AG04449 (cell line): ENCODE results near the gene UBE2J2.

Experiments used
- CTCF ChIA-PET: fragments of 350-600 bp; formaldehyde crosslinking; extraction: SDS; loops from one replicate; lab custom pipeline; 2021; ENCODE audit warnings: antibody characterized with exemption; lab: Yijun Ruan, JAX
- POLR2A ChIA-PET: fragments of 400-600, 350-600 bp; formaldehyde crosslinking; extraction: SDS; loops from one replicate; lab custom pipeline; 2020; ENCODE audit warnings: antibody characterized with exemption, inconsistent platforms; lab: Yijun Ruan, JAX
- DNase-seq: peaks from one replicate; pipeline ENCODE4 v3.0.0-alpha.2; 2010; ENCODE audit warnings: low read depth, low spot score
- H3K4me3 ChIP-seq: 2 replicates; pipeline ENCODE4 v1.5.1; 2011; ENCODE audit warnings: low read depth, mild to moderate bottlenecking, control low read depth, low read length
- TF ChIP-seq, protein P1 (sequence below): IDR thresholded peaks from one replicate; pipeline ENCODE4 v1.5.1; 2011; ENCODE audit warnings: mild to moderate bottlenecking, moderate library complexity, low read length, control low read depth, inconsistent platforms; ENCODE audit not compliant: insufficient read depth; ENCODE audit errors: missing control alignments

The UBE2J2 gene

GRCh38 chr1:1273512-1274298 lies at the start of gene UBE2J2:
TSS of gene UBE2J2 (minus strand) at chr1:1273854. CDS start at chr1:1267992, 5,862 bp downstream.
- H3K4me3 ChIP-seq = peak within 1 kb of the TSS; percentile 83
- peak; percentile 47 for DNase-seq
- ChIA-PET CTCF (interaction anchor here (1.3 to 2.2 kb wide), 5 partner anchors 9 to 210 kb away, joined by 3 to 12 read pairs (median 4); no protein-coding TSS in a partner anchor), POLR2A (interaction anchor here (0.5 to 1.4 kb wide), 2 partner anchors 9 to 319 kb away, joined by 3 to 10 read pairs; no protein-coding TSS in a partner anchor)
- TF ChIP-seq, protein P1, sequence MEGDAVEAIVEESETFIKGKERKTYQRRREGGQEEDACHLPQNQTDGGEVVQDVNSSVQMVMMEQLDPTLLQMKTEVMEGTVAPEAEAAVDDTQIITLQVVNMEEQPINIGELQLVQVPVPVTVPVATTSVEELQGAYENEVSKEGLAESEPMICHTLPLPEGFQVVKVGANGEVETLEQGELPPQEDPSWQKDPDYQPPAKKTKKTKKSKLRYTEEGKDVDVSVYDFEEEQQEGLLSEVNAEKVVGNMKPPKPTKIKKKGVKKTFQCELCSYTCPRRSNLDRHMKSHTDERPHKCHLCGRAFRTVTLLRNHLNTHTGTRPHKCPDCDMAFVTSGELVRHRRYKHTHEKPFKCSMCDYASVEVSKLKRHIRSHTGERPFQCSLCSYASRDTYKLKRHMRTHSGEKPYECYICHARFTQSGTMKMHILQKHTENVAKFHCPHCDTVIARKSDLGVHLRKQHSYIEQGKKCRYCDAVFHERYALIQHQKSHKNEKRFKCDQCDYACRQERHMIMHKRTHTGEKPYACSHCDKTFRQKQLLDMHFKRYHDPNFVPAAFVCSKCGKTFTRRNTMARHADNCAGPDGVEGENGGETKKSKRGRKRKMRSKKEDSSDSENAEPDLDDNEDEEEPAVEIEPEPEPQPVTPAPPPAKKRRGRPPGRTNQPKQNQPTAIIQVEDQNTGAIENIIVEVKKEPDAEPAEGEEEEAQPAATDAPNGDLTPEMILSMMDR = peak; percentile 11

DNA sequence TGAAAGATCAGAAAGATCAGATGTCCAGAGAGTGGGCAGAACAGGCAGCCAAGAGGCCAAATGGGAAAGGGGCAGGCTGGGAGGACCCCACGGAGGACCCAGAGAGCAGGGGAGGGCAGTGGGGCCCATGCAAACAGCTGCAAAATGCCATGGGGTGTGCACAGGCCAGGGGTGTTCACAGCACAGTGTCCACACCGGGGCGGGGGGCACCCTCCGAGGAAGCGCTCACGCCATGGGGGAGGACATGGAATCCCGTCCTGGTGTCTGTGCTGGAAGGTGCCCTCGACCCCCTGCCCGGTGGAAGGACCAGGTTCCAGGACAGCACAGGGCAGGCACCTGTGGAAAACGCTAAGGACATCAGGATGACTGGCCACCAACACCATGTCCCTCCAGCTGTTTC lies 49.3 kb upstream of the UBE2J2 start:
- TF ChIP-seq, protein P1 = no peak
- CTCF ChIA-PET = interaction anchor here (0.7 kb wide), 1 partner anchor 17 kb away, joined by 3 read pairs; no protein-coding TSS in a partner anchor
- peak overlapping the region; percentile 15; the same call in 1 of the 2 replicates for H3K4me3 ChIP-seq
- no peak for DNase-seq
- POLR2A ChIA-PET = no interaction called here

DNA sequence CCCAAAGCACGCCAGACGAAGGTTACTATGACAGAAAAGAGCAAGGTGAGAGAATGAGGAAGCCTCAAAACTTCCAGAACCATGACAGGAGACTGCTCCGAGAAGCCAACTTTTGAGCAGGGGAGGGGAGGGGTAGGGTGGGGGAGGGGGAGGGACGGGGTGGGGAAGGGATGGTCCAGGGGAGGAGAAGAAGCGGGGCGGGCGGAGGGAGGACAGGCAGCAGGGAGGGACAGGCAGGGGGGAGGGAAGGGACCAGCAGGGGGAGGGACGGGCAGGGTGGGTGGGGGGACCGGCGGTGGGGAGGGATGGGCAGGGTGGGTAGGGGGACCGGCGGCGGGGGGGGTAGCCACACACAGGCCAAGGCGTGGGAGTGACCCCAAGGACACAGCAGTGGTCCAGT lies 48.8 kb upstream of the UBE2J2 start:
- POLR2A ChIA-PET = no interaction called here
- TF ChIP-seq, protein P1 = no peak
- H3K4me3 ChIP-seq = no peak overlapping the region
- no peak for DNase-seq
- CTCF ChIA-PET = no interaction called here

DNA sequence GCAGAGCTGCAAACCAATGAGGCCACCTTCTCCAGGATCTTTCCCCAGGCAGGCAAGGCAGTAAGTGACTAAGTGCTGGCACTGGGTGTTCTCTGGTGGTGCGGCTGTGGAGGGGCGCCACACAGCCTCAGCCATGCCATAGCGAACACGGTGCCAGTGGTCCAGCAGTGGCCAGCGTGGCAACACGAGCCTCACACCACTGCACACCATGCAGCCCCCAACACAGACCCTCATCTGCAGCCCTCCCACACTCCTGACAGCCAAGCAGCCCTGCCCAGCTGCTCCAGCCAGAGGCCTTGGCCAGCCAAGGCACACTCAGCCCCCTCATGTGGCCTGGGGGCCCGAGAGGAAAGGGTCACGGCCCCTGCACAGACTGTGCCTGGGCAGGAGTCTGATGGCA lies 47.8 kb upstream of the UBE2J2 start:
- TF ChIP-seq, protein P1 = no peak
- CTCF ChIA-PET = no interaction called here
- DNase-seq = no peak
- POLR2A ChIA-PET = no interaction called here
- no peak overlapping the region for H3K4me3 ChIP-seq

- CTCF ChIA-PET = no interaction called here
Measured at GRCh38 chr1:1320666-1321448, 47.2 kb upstream of the UBE2J2 start.

More at GRCh38 chr1:1320666-1321448, 47.2 kb upstream of the UBE2J2 start:
- H3K4me3 ChIP-seq = no peak overlapping the region
- DNase-seq = no peak
- TF ChIP-seq, protein P1 = no peak
- POLR2A ChIA-PET = interaction anchor here (0.8 kb wide), 1 partner anchor 10 kb away, joined by 3 read pairs; no protein-coding TSS in a partner anchor
